CD4-positive, alpha-beta T cell treated with Interferon alpha-2 for 1 hour (primary cell): Measurements from ENCODE around the gene KNCN.

ENCODE experiments used
- DNase-seq, 2 donors: peaks; one replicate each; pipeline ENCODE4 v3.0.0-alpha.2; 2020 to 2022

Gene KNCN

DNA sequence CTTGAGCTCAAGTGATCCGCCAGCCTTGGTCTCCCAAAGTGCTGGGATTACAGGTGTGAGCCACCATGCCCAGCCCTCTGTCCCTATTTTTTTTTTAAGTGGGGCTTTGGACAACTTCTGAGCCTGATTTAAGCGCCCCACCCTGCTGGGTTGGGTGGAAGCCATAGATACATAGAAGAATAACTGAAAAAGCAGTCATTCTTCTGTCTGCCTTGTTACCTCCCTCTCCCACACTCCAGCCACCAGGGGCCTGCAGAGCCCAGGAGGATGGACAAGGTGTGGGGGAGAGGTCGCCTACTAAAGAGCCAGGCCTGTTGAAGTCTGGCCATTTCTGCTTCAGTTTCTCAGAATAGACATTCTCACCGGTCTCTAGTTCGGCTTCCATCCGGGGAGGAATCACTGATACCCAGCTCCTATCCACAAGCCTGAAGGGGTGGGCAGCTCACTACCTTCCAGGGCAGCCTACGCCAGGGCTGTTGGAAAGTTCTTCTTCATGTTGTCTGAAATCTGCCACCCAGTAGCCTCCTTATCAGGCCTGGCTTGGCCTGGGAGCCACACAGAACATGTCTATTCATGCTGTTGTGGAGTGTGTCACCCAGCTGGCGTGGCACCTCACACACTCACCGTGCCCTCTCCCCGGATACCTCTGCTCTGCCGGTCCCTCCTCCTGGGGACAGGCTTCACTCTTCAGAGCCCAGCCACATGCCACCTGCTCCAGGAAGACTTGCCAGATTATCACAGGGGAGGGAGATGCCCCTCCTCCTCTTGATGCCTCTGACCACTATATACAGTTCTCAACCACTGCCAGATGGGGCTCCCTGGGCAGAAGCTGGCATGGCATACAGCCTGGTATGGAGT lies 27.7 kb downstream of the KNCN start:
- DNase-seq = no peak

DNA sequence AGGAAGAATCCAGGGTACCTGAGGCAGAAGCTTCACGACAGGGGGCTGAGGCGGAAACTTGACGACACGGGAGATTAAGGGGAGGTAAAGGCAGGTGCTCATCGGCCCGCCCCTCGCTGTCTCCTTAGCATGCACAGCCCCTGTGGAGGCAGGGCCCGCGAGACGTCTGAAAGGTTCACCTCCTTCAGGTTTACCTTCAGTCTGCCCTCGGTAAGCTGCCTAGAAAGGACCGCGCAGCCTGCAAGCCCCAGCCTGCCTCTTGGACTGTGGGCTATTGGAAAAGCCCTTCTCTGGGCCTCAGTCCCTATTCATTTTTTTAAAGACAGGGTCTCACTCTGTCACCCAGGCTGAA lies 28.5 kb downstream of the KNCN start:
- DNase-seq = no peak

DNA sequence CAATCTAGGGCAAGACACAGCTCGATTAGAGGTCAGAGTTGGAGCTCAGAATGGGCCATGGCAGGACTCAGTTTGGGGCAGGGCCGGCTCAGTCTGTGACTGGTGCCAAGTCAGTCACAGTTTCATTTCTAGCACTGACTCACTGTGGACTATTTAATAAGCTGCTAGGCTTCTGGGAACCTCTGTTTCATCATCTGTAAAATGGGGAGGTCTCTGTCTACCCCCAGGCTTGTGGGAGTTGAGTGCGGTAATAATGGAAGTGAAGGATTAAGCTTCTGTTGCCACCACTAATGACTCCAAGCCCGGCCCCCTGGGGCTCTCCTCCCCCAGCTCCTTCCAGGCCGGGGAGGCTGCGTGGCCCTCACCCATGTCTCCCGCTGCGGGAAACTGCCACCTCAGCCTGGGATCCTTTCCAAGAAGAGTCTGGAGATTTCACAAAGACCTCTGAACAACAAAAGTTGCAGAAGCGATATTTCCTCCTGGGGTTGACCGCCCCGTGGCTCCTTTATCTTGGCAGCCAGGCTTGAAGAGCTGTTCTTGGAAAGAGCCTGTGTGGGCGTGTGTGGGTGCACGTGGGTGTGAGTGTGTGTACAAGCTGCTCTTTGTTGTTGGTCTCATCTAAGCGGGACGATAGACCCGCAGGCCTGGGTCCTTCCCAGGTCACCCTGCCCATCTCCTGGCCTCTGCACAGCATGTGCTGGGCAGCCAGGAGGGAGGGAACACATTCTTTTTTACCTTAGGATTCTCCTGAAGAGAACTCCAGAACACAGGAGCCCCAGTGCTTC lies 29.1 kb downstream of the KNCN start:
- no peak for DNase-seq

DNA sequence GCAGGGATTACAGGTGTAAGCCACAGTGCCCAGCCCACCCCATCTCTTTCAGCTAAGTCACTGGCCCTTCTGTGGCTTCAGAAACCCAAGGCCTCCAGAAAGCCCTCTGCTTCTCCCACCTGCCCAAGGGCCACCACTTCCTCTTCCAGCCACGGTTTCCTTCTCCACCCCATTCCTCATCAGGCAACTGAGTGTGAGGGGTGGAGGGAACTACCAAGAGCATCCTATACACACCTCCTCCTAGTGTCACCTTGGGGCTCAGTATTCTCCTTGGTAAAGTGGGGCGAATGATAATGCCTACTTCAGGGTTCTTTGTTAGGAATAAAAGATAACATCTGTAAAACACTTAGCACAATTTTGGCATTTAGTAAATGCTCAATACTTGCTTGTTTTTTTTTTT lies 30.0 kb downstream of the KNCN start:
- DNase-seq = no peak

DNA sequence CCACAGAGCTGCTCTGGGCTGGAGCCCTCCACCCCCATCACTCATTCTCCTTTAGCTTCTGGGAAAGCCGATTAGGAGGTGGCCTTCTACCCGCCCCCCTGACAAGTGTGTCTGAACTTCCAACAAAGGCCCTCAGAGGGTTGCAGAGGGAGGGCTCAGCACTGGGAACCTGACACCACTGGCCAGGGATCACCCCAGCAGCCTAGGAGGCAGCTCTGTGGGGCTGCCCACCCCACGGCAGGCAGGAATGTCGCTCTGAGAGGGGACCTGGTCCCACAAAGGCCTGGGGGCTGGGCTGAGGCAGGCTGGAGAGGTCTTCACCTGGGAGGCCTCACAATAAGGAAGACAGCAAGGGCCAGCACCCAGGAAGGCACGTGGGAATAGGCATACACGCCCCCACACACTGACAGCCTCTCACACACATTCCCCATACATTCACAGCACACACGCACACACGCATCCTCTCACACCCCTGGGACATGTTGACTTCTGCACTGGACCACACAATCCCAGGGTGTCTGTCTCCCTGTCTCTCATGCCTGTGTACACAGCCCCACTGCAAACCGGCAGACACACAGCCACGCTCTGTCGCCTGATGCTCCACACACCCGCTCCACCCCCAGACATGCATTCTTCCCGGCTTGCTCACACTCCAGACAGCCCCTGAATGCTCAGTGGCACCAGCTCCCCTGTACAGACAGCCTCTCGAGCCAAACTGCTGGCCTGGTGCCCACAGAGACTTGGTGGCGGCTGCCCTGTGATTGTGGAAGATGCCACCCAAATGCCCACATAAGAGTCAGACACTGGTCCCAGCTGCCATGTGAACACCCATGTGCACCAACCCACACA lies 31.2 kb downstream of the KNCN start:
- DNase-seq = no peak

GRCh38 chr1:46519209-46519608 lies 32.2 kb downstream of the KNCN start:
- DNase-seq = no peak

- no peak for DNase-seq
These were observed 33.4 kb downstream of the KNCN start for GRCh38 chr1:46517932-46518498.

DNA sequence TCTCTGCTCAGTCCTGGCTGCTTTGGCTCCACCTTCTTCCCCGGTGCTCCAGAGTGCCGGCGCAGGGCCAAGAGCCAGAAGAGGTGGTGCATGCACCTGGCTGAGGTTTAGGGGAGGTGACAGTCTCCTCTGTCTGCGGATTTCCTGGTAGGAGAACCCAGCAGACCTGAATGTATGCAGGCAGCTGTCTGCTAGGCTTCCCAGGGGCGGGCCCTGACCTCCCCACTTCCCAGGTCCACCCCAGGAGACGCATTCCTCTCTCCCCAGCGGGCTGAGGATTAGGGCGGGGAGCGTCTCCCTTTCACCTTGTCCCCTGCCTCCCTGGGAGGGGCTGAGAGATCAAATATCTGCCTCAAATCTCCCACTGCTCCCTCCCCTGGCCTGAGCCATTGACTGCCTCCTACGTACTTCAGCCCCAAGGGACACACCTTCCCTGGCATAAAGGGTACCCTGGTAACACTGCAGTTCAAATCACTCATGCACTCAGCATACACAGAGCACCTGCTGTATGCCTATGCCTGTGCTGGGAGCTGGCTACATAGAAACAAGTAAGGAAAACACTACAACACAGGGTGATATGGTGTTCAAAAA lies 34.3 kb downstream of the KNCN start:
- no peak for DNase-seq

DNA sequence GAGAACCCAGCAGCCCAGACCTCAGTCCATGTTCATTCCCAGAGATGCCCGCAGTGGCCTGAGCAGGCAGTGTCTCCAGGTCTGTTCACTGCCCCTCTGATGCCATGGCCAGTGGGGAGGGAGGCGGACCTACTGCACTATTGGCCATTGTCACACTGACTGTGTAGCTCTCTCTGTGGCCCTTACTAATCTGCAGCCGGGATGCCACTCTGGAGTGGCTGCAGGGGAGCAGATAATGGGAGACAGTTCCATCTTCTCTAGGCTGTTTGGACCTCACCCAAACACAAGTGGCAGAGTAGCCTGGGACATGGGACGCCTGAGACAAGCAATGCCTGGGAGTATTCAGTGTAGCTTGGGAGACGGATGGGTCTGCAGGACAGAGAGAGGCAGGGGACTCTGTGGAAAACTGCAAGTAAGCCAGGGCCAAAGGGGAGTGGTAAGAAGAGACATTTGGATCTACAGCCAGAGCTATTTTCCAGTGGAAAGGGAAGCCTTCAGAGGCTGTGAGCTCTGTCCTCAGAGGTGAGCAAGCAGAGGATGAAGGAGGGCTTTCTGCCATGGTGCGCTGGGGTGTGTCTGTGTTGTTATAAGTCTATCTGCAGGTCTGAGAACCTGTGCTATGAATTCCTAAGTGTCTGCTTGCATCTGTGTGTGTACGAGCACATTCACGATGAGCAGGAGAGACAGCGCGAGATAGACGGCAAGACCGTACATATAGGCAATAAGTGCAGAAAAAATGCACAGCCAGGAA lies 35.1 kb downstream of the KNCN start:
- DNase-seq = no peak

GRCh38 chr1:46515576-46515975 lies 35.9 kb downstream of the KNCN start:
- no peak for DNase-seq

- DNase-seq = no peak
These were observed 37.9 kb downstream of the KNCN start for GRCh38 chr1:46513536-46513935.

GRCh38 chr1:46512792-46513190 lies 38.7 kb downstream of the KNCN start:
- DNase-seq = no peak

- DNase-seq = no peak
These were observed 39.2 kb downstream of the KNCN start for GRCh38 chr1:46512135-46512791.

DNA sequence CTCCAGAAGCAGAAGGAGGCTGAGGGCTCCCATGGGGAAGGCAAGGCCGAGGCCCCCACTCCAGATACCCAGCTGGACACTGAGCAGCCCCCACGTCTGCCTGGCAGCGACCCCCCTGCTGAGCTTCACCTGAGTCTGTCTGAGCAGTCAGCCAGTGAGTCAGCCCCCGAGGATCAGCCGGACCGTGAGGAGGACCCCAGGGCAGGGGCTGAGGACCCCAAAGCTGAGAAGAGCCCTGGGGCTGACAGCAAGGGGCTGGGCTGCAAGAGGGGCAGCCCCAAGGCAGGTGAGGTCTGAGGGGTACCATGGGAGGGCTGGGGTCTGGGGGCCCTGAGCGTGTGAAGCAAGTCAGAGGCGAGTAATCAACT lies 40.5 kb downstream of the KNCN start:
- no peak for DNase-seq

DNA sequence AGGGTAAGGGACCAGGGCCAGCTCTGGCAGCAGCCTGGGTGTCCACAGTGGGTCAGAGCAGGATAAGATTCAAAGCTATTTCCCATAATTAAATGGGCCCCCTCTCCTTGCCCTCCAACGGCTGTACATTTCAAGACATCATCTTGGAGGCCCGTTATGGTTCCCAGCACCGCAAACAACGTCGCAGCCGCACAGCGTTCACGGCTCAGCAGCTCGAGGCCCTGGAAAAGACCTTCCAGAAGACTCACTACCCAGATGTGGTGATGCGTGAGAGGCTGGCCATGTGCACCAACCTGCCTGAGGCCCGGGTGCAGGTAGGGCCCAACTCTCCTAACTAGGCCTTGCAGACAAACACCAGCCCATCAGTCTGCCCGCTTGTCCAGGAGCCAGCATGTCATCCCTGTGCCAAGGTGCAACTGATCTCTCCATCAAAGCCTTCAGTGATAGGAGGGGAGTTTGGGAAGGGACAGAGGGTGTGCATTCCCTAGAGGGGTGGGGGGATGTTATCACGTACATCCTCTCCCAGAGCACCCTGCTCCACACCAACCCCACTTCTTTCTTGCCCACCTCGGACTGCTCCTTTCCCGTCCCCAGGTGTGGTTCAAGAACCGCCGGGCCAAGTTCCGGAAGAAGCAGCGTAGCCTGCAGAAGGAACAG lies 41.0 kb downstream of the KNCN start:
- no peak for DNase-seq

DNA sequence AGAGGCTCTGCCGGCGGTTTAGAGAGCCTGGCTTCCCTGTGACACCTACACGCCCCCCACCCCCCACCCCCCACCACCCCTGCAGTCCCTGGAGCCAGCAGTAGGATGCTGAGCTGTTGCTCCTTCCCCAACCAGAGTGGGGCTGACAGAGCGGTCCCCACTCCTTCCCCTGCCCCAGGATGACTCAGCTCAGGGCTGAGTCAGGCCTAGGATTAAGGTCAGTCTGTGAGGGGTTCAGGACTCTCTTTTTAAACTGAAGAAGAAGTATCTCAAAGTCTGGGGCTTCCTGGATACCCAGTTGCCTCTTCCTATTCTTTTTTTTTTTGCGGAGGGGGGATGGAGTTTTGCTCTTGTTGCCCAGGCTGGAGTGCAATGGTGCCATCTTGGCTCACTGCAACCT lies 42.7 kb downstream of the KNCN start:
- DNase-seq = no peak

- no peak for DNase-seq
These were observed 44.8 kb downstream of the KNCN start for GRCh38 chr1:46506470-46507219.

- DNase-seq = no peak
These were observed 48.0 kb downstream of the KNCN start for GRCh38 chr1:46503421-46503820.

- DNase-seq = no peak
These were observed 49.9 kb downstream of the KNCN start for GRCh38 chr1:46501528-46501927.

DNA sequence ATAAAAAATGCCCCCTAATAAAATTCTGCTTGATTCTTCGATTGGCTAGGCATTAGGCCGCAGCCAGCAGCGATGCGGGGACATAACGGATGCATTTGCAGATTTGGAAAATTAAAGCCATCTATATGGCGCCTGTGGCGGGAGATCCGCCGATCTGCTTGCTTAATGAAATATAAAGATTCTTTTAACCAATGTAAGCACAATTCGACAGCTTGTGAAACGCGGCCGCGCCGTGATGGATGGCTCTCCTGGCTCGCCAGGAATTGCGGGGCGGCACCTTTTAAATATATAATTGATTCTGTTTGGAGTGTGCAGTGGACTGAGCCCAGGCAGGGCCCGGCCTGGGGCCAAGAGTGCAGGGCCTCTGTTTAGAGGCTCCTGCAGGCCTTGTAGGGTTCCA lies 53.8 kb downstream of the KNCN start:
- DNase-seq = no peak
